Adrenal gland (tissue), 12 donors: Measurements from ENCODE around the gene MAPK1IP1L. TPM values are rescaled to one million over a fixed set of nuclear protein-coding genes. Genes with fewer than 3 reads are reported as not detected.

Source experiments
- DNase-seq, 7 donors: peaks; one replicate each; pipeline ENCODE4 v3.0.0-alpha.2; 2019 to 2020
- H3K27ac ChIP-seq, 5 donors: fragments of 200-600 bp; sonication (generic) in 4 of 5; 1 replicate in 3 of 5; 2 replicates in 2 of 5; pipeline versions ENCODE4 v1.5.1 to v1.8.0; 2016 to 2020; ENCODE audit warnings: mild to moderate bottlenecking in 1 of 5
- H3K27me3 ChIP-seq: fragments of 200-600 bp; 2 replicates; pipeline ENCODE4 v1.8.0; 2021
- H3K36me3 ChIP-seq, 2 donors: fragments of 200-600 bp; replicated peaks in 1 of 2; 1 replicate in 1 of 2; 2 replicates in 1 of 2; pipeline versions ENCODE4 v1.5.1 to v1.8.0; 2018 to 2022
- H3K4me1 ChIP-seq, 2 donors: fragments of 200-600 bp; replicated peaks in 1 of 2; 1 replicate in 1 of 2; 2 replicates in 1 of 2; pipeline versions ENCODE4 v1.5.1 to v1.8.0; 2018 to 2021
- H3K4me3 ChIP-seq, 4 donors: fragments of 200-600 bp; sonication (generic) in 3 of 4; one replicate each; pipeline ENCODE4 v1.5.1; 2016 to 2018
- H3K9me3 ChIP-seq, 3 donors: fragments of 200-600 bp; sonication (generic) in 1 of 3; replicated peaks in 1 of 3; 1 replicate in 2 of 3; 2 replicates in 1 of 3; pipeline versions ENCODE4 v1.5.1 to v1.8.0; 2016 to 2021
- POLR2A ChIP-seq, 2 donors: fragments of 450-650 bp; IDR thresholded peaks; one replicate each; pipeline ENCODE4 v1.6.1; 2017; ENCODE audit warnings: antibody characterized with exemption in 2 of 2, mild to moderate bottlenecking in 2 of 2, moderate library complexity in 1 of 2
- WGBS, 4 donors: extraction: QIAGEN DNeasy Blood & Tissue Kit in 2 of 4; methylation state at CpG; one replicate each; pipeline versions ENCODE4 v1.1.5 to v1.1.7; 2013 to 2017; 5-methylcytosine and 5-hydroxymethylcytosine counted together
- intact Hi-C, 2 donors: fragments of 100-400 bp; cut with DNase I; formaldehyde crosslinking; loops; one replicate each; pipeline versions ENCODE4 v1.14.1 to v1.15.0; 2022 to 2023
- polyA plus RNA-seq, 3 donors: library from polyadenylated mRNA; stranded (reverse); fragments of 200-250 nt in 2 of 3; fragments of 350-450 nt in 1 of 3; fragmentation: Illumina TruSeq in 1 of 3; extraction: RNeasy Lipid Tissue Mini Kit (QIAGEN cat#74804) in 1 of 3; gene quantifications; one replicate each; pipeline ENCODE4 v1.2.3, GENCODE V29; 2013 to 2014
- total RNA-seq, 9 donors: library from RNA; depleted of rRNA in 4 of 9; stranded (reverse); fragments of >200 nt in 4 of 9; fragments of 120-200 nt in 1 of 9; fragmentation: NEBNext Ultra II Directional in 1 of 9; extraction: Animal tissue kit (Norgen Biotek cat#: 25700) in 1 of 9; gene quantifications; one replicate each; pipeline versions ENCODE4 v1.1.0 to v1.2.4, GENCODE V29; 2013 to 2023
- TF ChIP-seq, protein P1 (sequence below), 6 experiments: fragments of 450-650 bp in 4 of 6; fragments of 200-600 bp in 2 of 6; sonication (generic) in 1 of 6; IDR thresholded peaks; 1 replicate in 5 of 6; 2 replicates in 1 of 6; pipeline versions ENCODE4 v1.5.1 to v1.8.0; 2016 to 2021; ENCODE audit warnings: antibody characterized with exemption in 6 of 6, mild to moderate bottlenecking in 2 of 6, moderate library complexity in 1 of 6
- donor health status: healthy with polysubstance abuse.
- donor health status: Bipolar disorder and iron deficiency.
- donor health status: DM: yes; HTN: yes; CAD: no.
- donor health status: DM: no; HTN: no; CAD: no.
- donor health status: DM: no; HTN: no; CAD: no.
- donor health status: DM: yes; HTN: yes; CAD: no.

MAPK1IP1L gene
- total and polyA plus RNA-seq, 12 donors: 23.2 to 132 (median 76.5) TPM

DNA sequence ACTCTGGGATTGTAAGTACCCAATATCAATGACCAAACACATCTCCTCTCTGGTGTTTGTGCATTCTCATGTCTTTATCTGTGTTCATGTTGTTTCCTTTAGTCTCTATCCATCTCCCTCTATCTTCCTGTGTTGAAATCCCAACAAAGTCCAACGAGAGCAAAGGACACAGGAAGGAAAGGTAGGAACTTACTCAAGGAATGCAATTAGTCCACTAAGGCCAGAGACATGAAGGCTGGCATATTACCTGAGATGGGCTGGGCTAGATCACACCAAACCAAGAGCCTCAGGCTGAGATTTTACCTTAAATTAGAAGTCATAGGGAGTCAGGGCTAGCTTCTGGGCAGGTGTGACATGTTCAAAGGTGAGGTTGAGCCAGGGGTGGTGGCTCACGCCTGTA is 63.3 kb downstream of the MAPK1IP1L start:
- intact Hi-C loops: no loop called here
- 73 to 88% (median 79%) methylated on average over 2 of the region's 2 CpGs for WGBS, 4 donors
- peaks cover 0 to 21% of the 10 kb centered on the region in 2 donors for H3K4me1 ChIP-seq
- no peak for TF ChIP-seq POLR2A (IDR thresholded peaks at IDR 0.05)
- TF ChIP-seq, protein P1, sequence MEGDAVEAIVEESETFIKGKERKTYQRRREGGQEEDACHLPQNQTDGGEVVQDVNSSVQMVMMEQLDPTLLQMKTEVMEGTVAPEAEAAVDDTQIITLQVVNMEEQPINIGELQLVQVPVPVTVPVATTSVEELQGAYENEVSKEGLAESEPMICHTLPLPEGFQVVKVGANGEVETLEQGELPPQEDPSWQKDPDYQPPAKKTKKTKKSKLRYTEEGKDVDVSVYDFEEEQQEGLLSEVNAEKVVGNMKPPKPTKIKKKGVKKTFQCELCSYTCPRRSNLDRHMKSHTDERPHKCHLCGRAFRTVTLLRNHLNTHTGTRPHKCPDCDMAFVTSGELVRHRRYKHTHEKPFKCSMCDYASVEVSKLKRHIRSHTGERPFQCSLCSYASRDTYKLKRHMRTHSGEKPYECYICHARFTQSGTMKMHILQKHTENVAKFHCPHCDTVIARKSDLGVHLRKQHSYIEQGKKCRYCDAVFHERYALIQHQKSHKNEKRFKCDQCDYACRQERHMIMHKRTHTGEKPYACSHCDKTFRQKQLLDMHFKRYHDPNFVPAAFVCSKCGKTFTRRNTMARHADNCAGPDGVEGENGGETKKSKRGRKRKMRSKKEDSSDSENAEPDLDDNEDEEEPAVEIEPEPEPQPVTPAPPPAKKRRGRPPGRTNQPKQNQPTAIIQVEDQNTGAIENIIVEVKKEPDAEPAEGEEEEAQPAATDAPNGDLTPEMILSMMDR (IDR thresholded peaks at IDR 0.05): no peak
- no peaks in the 10 kb centered on the region for H3K36me3 ChIP-seq
- no peak for DNase-seq
- H3K4me3 ChIP-seq: no peak overlapping the region
- H3K27me3 ChIP-seq: no peaks in the 10 kb centered on the region
- H3K9me3 ChIP-seq: no peaks in the 10 kb centered on the region
- no peak overlapping the region for H3K27ac ChIP-seq

DNA sequence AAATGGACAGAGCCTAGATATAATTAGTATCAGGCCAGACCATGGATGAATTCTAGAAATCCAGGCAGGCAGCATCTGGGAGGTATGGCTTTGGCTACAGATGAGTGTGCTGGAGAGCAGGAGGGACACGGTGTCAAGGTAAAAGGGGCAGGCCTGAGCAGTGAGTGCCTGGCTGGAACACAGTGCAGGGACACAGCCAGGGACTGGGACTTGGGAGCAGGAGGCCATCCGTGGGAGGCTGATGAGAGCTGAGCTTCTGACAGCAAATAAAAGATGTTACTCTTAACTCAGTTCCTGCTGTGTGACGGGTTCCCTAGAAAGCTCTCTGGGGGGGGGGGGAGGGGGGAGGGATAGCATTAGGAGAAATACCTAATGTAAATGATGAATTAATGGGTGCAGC is 64.0 kb downstream of the MAPK1IP1L start:
- H3K36me3 ChIP-seq: no peaks in the 10 kb centered on the region
- H3K27ac ChIP-seq: no peak overlapping the region
- H3K27me3 ChIP-seq: no peaks in the 10 kb centered on the region
- intact Hi-C loops: no loop called here
- 38 to 55% (median 39%) methylated on average over 2 to 3 of the region's 3 CpGs for WGBS, 4 donors
- no peaks in the 10 kb centered on the region for H3K9me3 ChIP-seq
- DNase-seq: peak in 3 of 7 donors; percentile 38 to 41 (median 40)
- TF ChIP-seq, protein P1 (IDR thresholded peaks at IDR 0.05): no peak
- TF ChIP-seq POLR2A (IDR thresholded peaks at IDR 0.05): no peak
- H3K4me3 ChIP-seq: no peak overlapping the region
- H3K4me1 ChIP-seq: peaks cover 0 to 21% of the 10 kb centered on the region in 2 donors

DNA sequence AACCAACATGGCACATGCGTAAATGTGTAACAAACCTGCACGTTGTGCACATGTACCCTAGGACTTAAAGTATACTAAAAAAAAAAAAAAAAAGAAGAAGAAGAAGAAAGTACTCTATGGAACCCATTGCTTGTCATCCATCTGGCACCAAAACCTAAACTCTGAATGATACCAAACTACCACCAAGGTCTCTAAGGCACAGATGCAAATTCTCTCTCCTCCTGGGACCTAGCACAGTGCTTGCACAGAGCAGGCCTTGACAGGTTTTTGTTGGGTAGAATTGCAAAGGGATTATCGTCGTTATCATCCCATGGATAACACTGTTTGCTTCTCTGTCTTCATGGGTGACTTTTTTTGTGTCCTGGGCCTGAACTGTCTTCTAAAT is 64.4 kb downstream of the MAPK1IP1L start:
- intact Hi-C loops: no loop called here
- no peak overlapping the region for H3K27ac ChIP-seq
- TF ChIP-seq, protein P1 (IDR thresholded peaks at IDR 0.05): no peak
- no peak for TF ChIP-seq POLR2A (IDR thresholded peaks at IDR 0.05)
- no peak overlapping the region for H3K4me3 ChIP-seq
- DNase-seq: no peak
- H3K9me3 ChIP-seq: no peaks in the 10 kb centered on the region
- peaks cover 0 to 21% of the 10 kb centered on the region in 2 donors for H3K4me1 ChIP-seq
- H3K27me3 ChIP-seq: no peaks in the 10 kb centered on the region
- 80 to 93% (median 90%) methylated on average over 4 of the region's 4 CpGs for WGBS, 4 donors
- H3K36me3 ChIP-seq: no peaks in the 10 kb centered on the region

DNA sequence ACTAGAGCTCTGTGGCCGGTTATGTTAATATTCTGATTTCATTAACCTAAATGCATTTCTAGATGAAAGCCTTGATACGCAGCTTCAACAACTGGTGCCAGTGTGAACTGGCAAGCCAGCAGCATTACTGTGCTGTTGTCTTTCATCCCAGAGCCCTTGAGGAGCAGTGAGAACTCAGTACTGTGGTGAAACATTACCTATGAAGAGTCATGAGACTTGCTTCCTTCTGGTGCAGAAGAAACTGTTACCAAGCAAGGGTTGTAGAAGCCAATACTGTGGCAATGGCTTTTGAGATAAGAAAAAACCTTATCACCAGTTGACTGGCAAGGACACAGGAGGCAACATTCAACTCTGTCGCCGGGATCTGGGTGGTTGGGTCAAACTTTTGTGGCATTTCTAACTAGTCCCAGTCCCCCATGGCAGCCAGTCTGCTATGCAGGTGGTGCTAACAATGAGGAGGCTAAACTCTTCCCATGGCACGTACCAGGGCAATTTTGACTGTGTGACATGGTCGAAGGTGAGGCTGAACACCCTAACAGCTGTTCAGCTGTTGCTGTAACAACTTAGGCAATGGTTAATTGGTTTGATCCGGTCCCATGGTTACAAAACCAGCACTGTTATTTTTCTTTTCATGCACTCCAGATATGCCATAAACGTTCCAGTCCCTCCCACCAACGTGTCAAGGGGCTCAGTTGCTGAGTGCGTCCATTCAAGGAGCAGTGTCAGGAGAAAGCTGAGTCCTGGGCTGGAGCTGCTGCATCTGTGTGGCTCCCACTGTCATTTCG is 65.0 kb downstream of the MAPK1IP1L start:
- intact Hi-C loops: no loop called here
- peaks cover 0 to 21% of the 10 kb centered on the region in 2 donors for H3K4me1 ChIP-seq
- no peaks in the 10 kb centered on the region for H3K9me3 ChIP-seq
- WGBS, 4 donors: 68 to 76% (median 73%) methylated on average over 11 of the region's 11 CpGs
- no peak overlapping the region for H3K27ac ChIP-seq
- no peak overlapping the region for H3K4me3 ChIP-seq
- no peaks in the 10 kb centered on the region for H3K27me3 ChIP-seq
- peak in 1 of 7 donors; percentile 23 for DNase-seq
- TF ChIP-seq POLR2A (IDR thresholded peaks at IDR 0.05): no peak
- TF ChIP-seq, protein P1 (IDR thresholded peaks at IDR 0.05): no peak
- H3K36me3 ChIP-seq: no peaks in the 10 kb centered on the region
